CD4-positive, alpha-beta T cell treated with Interleukin-17A for 1 hour (primary cell): Measurements from ENCODE around the gene CD59.
"Not testable (repeated sequence)": the region's sequence is repeated elsewhere in the genome, so short reads cannot be mapped to it uniquely, and the experiment has no call there.

Experiments used
- DNase-seq: peaks from one replicate; pipeline ENCODE4 v3.0.0-alpha.2; 2020

Gene CD59

DNA sequence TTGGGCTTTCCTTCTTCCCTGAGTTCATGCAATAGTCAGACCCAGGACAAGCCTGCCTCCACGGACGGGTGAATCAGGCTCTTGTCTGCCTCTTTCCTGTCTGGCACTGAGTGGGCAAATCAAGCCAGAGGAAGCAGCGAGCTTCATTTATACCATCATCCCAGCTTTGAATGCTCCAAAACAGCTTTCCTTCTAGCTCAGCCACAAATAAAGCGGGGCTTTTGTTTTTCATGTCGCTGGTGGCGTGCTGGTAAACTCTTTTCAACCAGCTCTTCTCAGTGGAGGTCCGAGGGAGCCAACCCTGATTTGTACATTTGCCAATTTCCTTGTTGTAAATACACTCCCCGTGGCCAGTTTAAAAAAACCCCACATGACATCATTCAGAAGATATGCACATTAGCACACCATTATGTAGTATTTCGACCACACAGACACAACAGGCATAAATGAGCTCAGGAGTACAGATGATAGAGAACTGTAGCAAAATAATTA is 44.2 kb downstream of the CD59 start:
- DNase-seq = no peak

DNA sequence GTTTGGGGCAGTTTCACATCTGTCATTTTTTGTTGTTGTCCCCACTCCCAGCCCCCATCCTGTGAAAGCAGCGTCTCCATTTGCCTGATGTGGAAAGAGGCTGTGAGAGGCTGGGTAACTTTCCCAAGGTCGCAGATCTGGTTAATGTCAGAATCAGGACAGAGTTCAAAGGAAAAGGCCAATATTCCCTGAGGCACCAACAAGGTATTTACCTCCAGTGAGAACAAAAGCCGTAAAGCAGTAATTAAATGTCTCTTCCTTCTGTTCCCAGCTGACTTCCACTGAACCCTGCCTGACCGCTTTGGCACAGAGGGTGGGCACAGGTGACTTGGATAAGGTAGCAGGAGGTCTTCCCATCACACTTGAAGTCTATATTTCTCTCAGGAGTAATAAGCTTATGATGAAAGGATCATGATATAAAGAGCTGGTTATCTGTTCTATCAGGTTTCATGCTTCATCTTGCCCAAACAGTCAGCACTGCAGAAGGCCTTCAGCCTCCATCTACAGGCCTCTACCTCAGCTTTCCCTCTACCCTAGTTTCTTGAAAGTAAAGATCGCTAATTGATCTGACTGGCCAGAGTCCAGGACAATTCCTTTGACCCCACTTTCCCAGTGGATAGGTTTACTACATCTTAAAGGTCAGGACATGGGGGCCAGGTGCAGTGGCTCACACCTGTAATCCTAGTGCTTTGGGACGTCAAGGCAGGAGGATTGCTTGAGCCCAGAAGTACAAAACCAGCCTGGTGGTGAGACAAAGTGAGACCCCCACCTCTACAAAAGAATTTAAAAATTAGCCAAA is 45.0 kb downstream of the CD59 start:
- no peak for DNase-seq

DNA sequence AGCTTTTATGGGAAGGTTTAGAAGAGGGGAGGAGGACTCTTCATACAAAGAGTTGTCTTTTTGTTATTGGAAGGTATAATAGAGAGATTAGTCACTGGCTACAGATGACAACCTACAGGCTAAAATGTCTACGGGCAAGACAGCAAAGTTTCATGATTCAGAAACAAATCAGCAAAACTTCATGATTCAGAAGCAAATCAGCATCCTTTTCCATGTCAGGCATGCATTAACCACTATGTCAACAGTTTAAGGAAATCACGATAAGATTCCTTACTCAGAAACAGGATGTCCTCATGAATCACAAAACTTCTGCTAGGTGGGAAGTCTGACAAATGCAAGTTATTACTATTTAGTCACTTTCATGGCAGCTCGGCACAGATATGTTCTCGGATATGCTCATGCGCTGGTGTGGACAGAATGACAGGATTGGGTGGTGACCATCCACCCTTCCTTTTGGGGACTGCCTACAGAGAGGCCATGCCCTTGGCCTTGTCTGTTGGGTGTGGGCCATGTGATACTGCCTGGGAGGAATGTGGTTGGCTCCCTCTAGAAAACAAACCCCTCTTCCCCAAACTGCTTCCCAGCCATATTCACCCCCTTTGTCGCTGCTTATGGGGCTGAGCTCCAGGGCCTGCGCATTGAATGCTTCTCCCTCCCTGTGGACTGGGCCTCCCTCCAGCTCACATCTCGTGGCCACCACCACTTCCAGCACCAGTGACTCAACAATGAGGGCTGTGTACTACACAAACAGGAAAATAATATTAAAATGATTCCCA is 45.7 kb downstream of the CD59 start:
- no peak for DNase-seq

DNA sequence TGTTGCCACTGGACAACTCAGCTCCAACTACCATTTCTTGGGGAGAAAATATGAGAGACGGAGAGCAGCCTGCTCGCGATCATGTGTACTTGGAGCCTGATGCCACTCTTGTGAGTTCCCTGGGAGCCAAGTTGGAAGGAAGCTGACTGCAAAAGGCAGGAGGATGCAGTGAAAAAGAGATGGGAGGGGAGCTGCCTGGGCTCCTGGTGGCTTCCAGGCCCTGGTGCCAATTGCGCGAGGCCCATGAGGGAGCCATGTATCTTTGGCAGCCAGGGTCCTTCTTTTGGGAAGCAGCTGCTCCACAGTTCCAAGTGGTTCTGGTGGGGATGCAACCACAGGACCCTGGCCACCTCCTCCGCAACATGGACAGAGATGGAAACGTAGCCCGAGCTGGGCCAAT is 46.7 kb downstream of the CD59 start:
- no peak for DNase-seq

DNA sequence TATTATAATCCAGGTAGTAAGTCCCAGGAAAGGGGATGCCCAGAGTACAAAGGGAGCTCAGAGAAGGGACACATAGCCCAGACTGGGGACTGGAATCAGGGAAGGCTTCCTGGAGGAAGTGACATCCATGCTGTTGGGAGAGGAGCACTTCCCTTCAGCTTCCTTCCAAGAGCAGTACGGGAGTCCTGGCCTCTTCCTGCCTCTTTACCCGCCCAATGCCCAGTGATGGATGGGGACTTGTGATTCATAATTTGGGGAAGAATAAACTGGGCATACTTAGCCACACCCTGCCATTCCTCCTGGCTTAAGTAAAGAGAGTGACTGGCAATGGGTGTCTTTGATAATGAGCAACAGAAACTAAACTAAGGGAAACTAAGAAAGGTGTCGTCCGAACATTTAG is 47.1 kb downstream of the CD59 start:
- DNase-seq = no peak

DNA sequence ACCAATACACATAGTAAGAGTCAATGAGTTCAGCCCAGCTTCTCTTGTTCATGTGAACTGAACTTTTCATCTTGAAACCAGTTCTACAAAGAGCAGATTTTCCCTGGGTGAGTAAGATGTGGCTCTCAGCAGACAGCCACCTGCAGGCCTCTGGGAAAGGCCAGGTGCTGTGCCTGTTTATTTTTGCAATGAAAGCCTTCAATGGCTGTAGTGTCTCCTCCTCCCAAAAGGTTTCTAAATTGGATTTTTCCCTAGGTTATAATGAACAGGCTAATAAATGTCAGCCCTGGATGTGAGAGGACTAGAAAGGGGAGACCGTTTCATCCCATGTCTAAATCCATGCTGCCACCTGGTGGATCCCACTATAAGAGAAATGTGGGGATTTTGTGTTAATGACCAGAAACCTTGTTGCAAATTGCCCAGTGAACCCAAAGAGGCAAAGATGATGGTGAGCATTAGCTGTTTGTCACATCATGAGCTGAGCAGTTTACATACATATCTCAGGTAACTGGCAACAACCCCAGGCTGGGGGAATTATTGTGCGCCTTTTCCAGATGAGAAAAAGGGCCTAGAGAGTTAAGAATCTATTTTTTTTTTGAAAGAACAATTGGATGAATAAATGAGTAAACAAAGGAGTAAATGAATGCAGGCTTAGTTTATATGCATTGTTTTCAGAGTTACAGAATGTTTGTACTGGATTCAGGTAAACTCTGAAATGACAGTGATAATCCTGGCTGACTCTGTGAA is 48.3 kb downstream of the CD59 start:
- DNase-seq = no peak

DNA sequence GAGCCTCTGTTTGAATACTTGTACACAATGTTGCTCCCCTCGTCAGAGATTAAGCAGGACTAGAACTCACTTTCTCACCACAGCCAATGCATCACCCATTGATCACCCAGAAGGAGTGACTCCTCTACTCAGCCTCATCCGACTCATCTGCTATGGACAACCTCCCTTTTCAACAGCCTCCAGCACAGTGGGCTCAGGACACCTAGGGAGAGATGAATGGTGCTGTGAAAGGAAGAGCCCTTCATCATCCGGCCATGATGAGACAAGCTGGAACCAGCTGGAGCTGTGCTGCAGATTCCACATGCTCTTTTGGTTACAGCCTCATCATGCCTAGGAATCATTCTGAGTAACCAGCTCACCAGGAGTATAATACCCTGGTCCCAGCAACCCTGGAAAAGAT is 51.1 kb downstream of the CD59 start:
- no peak for DNase-seq

DNA sequence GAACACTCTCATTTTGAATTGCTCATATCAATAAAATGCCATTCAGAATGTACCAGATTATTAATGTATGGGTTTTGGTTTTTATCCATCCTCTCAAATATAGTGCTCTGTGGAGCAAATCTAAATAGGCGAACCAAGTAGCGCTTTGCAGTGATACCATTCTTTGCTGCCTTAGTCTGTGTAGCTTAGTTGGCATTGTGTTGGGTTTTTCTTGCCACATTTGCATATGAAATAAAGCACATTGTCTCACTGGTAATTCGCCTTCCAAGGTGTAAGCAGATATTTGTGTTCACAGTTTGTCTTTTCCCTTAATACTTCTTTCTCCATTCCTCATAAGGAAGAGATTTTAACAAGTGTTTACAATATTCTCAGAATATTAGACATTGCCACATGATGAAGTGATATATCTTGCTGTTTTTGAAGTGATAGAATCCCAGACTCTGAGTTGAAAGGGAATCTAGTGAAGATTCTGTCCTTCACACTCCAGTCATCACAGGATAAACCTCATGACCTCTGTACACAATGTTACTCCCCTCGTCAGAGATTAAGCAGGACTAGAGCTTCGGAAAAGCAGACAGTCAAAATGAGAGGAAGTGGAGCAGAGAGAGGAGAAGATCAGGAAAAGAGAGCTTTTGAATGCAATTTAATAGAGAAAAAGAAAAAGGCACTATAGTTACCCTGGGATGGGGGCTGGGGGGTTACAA is 52.1 kb downstream of the CD59 start:
- no peak for DNase-seq

DNA sequence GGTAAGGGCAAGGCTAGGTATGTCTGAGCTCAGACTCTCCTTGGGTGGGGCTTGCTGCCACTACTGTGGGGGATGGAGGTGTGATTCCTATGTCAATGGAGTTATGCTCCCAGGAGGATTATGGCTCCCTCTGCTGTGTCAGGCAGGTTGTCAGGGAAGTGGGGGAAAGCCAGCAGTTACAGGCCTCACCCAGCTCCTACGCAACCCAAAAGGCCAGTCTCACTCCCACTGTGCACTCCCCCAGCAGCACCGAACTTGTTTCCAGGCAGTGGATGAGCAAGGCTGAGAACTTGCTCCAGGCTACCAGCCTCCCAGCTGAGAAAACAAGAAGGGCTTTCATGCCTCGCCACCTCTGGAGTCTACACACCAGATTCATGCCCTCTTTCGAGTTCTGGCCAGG is 53.8 kb downstream of the CD59 start:
- no peak for DNase-seq

DNA sequence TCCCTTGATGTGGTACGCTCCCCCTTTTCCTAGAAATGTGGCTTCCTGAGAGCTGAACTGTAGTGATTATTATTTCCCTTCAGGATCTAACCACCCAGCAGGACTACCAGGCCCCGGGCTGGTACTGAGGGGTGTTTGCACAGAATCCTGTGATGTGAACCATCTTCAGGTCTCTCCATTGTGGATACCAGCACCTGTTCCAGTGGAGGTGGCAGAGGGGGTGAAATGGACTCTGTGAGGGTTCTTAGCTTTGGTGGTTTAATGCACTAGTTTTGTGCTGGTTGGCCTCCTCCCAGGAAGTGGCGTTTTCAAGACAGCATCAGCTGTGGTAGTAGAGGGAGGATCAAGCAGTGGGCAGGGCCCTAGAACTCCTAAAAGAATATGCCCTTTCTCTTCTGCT is 54.2 kb downstream of the CD59 start:
- no peak for DNase-seq

DNA sequence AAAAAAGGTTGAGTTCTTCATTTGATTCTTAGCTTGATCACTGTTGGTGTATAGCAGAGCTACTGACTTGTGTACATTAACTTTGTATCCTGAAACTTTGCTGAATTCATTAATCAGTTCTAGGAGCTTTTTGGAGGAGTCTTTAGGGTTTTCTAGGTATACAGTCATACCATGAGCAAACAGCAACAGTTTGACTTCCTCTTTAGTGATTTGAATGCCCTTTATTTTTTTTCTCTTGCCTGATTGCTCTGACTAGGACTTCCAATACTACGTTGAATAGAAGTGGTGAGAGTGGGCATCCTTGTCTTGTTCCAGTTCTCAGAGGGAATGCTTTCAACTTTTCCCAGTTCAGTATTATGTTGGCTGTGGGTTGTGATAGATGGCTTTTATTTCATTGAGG is 57.6 kb downstream of the CD59 start:
- not testable (repeated sequence) for DNase-seq

DNA sequence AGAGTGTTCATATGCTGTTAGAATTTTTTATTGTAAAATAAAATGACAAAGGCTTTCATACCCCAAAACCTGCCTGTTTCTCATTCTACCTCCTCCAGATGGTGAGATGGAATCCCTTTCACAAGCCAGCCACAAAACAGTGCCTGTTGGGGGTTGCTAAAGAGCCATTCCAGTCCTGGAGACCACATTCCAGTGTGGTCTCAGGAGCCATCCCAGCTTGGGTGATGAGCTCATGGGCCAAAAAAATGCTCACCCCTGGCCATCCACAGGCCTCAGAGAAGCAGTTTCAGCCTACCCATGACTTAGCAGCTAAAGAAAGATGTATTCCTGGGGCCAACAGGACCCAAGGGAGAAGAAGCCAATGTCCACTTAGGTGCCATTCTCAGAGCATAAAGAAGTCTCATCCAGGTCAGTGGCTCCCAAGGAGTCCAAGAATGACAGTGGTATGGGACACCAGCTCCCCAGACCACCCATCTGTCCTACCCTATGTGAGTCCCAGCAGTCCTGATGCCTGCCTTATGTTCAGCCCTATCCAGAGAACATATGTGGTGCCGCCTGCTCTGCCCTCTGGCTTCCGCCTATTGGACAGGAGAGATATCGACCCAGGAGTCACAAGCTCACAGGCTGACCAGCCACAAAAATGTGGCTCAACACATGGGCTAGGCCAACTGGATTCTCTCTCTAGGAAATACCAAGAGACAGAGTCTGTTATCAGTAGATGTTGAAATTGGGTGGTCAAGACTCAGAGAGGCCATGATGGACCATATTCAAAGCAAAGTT is 62.0 kb downstream of the CD59 start:
- no peak for DNase-seq

DNA sequence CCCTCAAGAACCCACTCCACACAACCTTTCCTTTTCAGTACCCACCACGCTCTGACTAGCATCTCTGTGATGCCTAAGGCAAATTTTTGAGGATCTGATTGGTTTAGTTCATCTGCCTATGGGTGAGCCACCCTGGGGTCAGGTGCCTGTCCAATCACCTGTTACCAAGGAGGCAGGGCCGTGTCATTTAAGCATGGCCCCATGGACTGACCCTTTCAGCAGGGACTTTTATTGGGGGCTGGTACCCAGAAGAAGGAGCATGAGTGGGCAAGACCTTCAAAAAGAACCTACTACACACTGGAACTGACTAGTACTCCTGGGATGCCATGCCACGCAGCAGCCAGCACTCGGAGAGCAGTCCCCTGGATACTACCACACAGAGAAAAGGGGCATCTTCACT is 64.0 kb downstream of the CD59 start:
- DNase-seq = no peak

DNA sequence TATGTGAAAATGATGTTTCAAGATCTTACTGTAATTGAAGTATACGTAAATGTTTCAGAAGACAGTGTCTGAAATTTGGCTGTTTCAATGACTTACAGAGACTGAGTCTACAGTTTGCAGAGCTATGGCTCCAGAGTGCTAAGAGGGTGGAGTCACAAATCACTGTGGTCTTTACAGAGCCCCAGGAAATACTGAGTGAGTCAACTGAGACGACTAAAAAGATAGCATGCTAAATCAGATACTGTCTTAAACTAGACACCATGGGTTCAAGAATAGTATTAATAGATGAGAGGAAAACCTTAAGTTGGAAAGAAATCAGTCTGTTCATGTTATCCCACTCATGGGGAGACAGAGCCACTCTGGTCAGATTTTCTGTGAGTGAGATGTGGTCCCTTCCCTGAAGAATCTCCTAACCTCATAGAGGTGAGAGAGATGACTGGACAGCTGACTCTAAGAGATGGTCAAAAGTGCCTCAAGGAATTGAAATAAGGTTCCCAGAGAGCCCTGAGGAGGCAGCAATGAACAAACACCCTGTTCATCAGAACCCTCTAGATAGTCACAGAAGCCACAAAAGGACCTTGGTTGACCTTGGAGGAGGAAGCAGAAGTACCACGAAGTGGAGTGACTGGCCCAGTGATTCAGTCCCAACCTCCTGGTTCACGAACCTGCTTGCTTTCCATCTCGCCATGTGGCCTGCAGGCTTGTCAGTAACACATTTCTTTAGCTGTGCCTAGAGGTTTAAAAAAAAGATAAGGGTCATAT is 65.8 kb downstream of the CD59 start:
- no peak for DNase-seq

DNA sequence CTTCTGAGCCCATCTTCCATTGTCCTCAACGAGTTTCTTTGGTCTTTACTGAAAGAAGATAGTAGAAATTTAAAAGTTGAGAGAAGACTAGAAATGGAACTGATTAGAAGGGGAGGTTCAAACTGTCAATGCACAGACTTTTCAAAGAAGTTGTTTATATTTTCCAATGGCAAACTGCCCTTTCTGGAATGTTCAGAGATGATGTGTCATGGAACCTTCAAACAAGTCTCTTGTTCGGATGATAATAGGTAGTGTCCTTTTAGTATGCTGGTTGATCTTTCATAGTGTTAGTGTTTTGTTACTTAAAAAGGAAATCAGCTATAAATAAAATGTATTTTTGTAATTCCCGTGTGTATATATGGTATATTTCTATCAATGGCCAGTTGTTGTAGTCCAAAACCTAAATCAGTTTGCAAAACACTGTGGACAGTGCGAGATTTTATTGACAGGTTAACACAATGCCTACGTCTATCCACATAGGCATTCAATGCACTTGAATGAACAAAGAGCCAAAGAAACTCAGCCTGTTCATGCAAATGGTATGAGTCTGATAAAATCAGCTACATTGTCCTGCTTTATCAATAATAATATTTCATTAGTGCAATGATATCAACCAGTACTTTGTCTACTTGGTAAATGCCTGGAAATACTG is 66.5 kb downstream of the CD59 start:
- no peak for DNase-seq

DNA sequence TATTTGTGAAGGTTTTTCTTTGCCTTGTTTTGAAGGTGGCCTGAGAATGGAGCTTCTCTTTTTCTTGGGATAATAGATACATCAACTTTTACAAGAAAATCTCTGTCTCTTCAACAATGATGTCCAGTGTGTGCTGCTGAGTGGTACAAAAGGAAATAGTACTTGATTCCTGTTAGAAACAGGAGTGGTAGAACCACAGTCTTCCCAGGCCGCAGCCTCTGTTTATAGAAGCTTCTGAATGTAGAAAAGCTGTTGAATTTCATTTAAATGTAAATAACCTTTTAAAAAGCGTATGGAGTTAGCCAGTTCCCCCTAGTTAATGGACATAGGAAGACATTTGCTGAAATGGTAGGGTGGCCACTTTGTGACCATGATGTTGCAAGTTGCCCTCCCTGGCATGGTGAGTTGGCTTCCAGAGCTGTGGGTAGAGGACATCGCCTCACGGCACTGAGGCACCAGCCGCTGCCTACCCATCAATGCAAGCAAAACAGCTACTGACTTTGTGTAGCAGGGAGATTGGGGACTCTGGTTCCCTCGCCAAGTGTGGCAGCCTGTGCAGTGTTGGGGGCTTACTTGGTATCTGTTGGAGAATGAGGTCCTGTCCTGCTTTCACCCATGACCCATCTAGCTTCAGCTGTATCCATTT is 67.1 kb downstream of the CD59 start:
- no peak for DNase-seq

DNA sequence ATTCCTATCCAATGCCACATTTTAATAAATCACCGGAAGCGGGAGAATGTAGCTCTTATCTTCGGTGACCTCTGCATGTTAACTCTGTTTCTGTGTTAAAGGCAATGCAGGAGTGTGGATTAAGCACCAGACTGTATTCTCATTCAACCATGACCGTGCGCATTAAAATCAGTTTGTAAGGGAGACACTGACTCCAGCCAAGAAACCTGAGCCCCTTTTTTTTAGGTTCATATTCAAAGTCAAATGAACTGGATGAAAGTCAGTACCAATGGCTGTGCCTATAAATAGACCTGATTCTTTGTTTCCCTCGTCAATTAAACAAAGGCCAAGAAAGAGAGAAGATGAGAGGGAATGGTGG is 67.8 kb downstream of the CD59 start:
- DNase-seq = no peak

DNA sequence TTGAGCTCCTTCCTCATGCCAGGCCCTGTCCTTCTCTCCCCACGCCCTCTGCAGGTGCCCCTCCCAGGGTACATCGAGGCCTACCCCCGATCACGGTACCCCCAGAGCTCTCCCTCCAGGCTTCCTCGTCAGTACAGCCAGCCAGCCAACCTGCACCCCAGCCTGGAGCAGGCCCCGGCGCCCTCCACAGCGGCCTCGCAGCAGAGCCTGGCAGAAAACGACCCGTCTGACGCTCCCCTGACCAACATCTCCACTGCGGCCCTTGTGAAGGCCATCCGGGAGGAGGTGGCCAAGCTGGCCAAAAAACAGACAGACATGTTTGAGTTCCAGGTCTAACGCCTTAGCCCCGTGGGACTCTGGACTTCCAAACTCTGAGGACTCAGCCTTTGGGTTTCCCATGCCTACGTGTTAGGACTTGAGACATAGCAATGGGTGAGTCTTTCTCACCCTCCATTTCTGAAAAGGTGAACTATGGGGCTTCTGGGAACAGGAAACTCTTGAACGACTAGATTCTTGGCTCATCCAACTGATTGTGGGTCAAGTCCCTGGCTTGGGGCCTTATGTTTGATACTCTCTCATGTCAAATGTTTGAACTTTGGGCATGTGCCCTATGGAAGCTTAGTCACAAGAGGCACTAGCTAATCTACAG is 68.3 kb downstream of the CD59 start:
- DNase-seq = no peak

DNA sequence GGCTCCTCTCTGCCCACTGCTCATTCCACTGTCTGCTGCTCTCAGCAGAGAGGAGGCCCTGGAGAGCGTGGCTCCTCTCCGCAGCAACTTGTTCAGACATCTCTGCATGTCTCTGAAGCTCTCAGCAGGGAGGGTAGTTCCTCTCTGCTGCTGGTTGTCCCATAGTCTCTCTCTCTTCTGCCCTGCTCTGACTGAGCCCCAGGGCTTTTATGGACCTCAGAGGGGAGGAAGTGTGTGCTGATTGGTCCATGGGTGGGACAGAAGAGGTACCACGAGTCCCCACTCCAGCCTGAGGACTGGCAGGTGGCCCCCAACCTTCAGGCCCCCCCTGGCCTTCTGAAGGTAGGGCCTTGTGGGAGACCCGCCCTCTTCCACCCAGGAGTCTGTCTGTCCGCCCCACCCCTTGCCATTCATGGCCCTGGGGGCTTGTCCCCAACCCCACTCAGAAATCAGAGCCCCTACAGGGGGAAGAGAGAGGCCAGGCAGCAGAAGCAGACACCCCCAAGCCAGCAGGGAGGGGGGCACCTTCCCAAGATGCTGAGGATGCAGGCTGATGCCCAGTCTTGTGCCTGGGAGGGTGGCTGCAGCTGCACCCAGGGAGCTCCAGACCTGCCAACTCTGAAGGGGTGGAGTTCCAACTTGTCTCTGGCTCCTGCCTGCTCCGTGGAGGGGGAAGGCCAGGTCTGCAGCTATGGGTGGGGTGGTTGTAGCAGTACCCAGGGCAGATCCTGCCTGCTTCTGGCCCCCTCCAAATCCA is 70.7 kb downstream of the CD59 start:
- no peak for DNase-seq
